Measurements from ENCODE around the gene UBA3. TPM values are rescaled to one million over a fixed set of nuclear protein-coding genes. Genes with fewer than 3 reads are reported as not detected.

UBA3 gene
- total and polyA plus RNA-seq, 2 of the 13 experiments (the other 11 are each of a cell fraction or from before 2014, with no cell fraction given) = 40.7 to 49.0 TPM

GRCh38 chr3:69080233-69080920 is at the start of gene UBA3 (continued):
- TF ChIP-seq RERE (CRISPR knock-in tag; IDR thresholded peaks at IDR 0.05; ENCODE audit: low read depth) = no peak
- no peak for TF ChIP-seq PBX3 (CRISPR knock-in tag; IDR thresholded peaks at IDR 0.05; ENCODE audit: borderline replicate concordance)
- TF ChIP-seq JDP2 (CRISPR knock-in tag; IDR thresholded peaks at IDR 0.05; ENCODE audit: borderline replicate concordance) = no peak
- TF ChIP-seq GABPB1 (CRISPR knock-in tag; IDR thresholded peaks at IDR 0.05) = peak; percentile 57
- no peak for TF ChIP-seq MLLT10 (CRISPR knock-in tag; IDR thresholded peaks at IDR 0.05)
- TF ChIP-seq SPEN (CRISPR knock-in tag; IDR thresholded peaks at IDR 0.05; ENCODE audit: low read depth) = 0 out of 2 replicates have a peak, but pooled peaks have one; percentile 38
- no peak for TF ChIP-seq NFE2L1 (CRISPR knock-in tag; IDR thresholded peaks at IDR 0.05; ENCODE audit: borderline replicate concordance)
- TF ChIP-seq GATA4 (IDR thresholded peaks at IDR 0.05; ENCODE audit: borderline replicate concordance, low read depth) = 0 out of 2 replicates have a peak, but pooled peaks have one; percentile 31
- TF ChIP-seq ZSCAN9 (CRISPR knock-in tag; IDR thresholded peaks at IDR 0.05; ENCODE audit: borderline replicate concordance) = no peak
- TF ChIP-seq MED1 (CRISPR knock-in tag; IDR thresholded peaks at IDR 0.05) = 0 out of 2 replicates have a peak, but pooled peaks have one; percentile 17
- TF ChIP-seq TAF15 (IDR thresholded peaks at IDR 0.05; ENCODE audit: low read depth, low read length, poor library complexity, severe bottlenecking) = no peak
- no peak for TF ChIP-seq ZNF800 (CRISPR knock-in tag; IDR thresholded peaks at IDR 0.05)
- no peak for TF ChIP-seq ZNF883 (CRISPR knock-in tag; IDR thresholded peaks at IDR 0.05; ENCODE audit: not compliant biosample characterization)
- TF ChIP-seq ZNF501 (CRISPR knock-in tag; IDR thresholded peaks at IDR 0.05) = no peak
- no peak for TF ChIP-seq MAZ (IDR thresholded peaks at IDR 0.05; ENCODE audit: borderline replicate concordance, low read depth, low read length)
- TF ChIP-seq MAZ (CRISPR knock-in tag; IDR thresholded peaks at IDR 0.05; ENCODE audit: low read depth) = peak; percentile 59; the same call in 1 of the 2 replicates
- no peak for TF ChIP-seq ZNF367 (CRISPR knock-in tag; IDR thresholded peaks at IDR 0.05; ENCODE audit: borderline replicate concordance)
- peak; percentile 37 to 81; a peak in 3 of 4 replicates for TF ChIP-seq POLR2A (IDR thresholded peaks at IDR 0.05; ENCODE audit: insufficient read depth in 1 of 2, low read depth in 2 of 2, low read length in 2 of 2)
- TF ChIP-seq NR3C1 (CRISPR knock-in tag; IDR thresholded peaks at IDR 0.05) = no peak
- TF ChIP-seq ZNF331 (CRISPR knock-in tag; IDR thresholded peaks at IDR 0.05) = peak; percentile 59; the same call in 1 of the 2 replicates
- TF ChIP-seq NFKB2 (CRISPR knock-in tag; IDR thresholded peaks at IDR 0.05; ENCODE audit: borderline replicate concordance) = no peak
